Measurements from ENCODE around the gene DSN1.
"Not testable (repeated sequence)": the region's sequence is repeated elsewhere in the genome, so short reads cannot be mapped to it uniquely, and the experiment has no call there.

The DSN1 gene

GRCh38 chr20:36802326-36803222, 29.0 kb upstream of the DSN1 start:
- Histone ChIP-seq H3K4me1 (ENCODE audit: insufficient read depth, low read length, severe bottlenecking) (no peaks in the 10 kb centered on the region), H3F3A (ENCODE audit: insufficient read depth, low read length) (no peaks in the 10 kb centered on the region), H3K79me2 (ENCODE audit: insufficient read depth, low read length) (no peaks in the 10 kb centered on the region), H2AFZ (ENCODE audit: low read length) (no peak overlapping the region), H3K36me3 (ENCODE audit: insufficient read depth, low read length) (peaks cover 34% of the 10 kb centered on the region; the same call in 1 of the 2 replicates), H3K9me2 (ENCODE audit: low read depth, low read length) (no peaks in the 10 kb centered on the region), H3K27me3 (ENCODE audit: insufficient read depth, low read length) (no peaks in the 10 kb centered on the region), H3K9ac (ENCODE audit: low read length) (no peak overlapping the region), H3K4me3 (ENCODE audit: low read depth, low read length, poor library complexity, severe bottlenecking) (no peak overlapping the region), H3K9me3 (ENCODE audit: low read length) (no peaks in the 10 kb centered on the region), H3K27ac (ENCODE audit: low read depth, low read length, poor library complexity, severe bottlenecking) (no peak overlapping the region), H4K20me1 (ENCODE audit: insufficient read depth, low read length) (no peaks in the 10 kb centered on the region), H3K4me2 (ENCODE audit: low read length) (no peak overlapping the region)
- TF ChIP-seq EZH2 (IDR thresholded peaks at IDR 0.05; ENCODE audit: borderline replicate concordance, low read length) (no peak), CTCF (IDR thresholded peaks at IDR 0.05; ENCODE audit: low read length) (no peak)

GRCh38 chr20:36800410-36800809, 26.8 kb upstream of the DSN1 start:
- no peak overlapping the region for H3K27ac ChIP-seq (ENCODE audit: low read depth, low read length, poor library complexity, severe bottlenecking)
- no peak overlapping the region for H3K4me2 ChIP-seq (ENCODE audit: low read length)
- H3K27me3 ChIP-seq (ENCODE audit: insufficient read depth, low read length) = no peaks in the 10 kb centered on the region
- no peaks in the 10 kb centered on the region for H3K4me1 ChIP-seq (ENCODE audit: insufficient read depth, low read length, severe bottlenecking)
- H3K4me3 ChIP-seq (ENCODE audit: low read depth, low read length, poor library complexity, severe bottlenecking) = no peak overlapping the region
- no peaks in the 10 kb centered on the region for H3K9me2 ChIP-seq (ENCODE audit: low read depth, low read length)
- no peaks in the 10 kb centered on the region for H3K79me2 ChIP-seq (ENCODE audit: insufficient read depth, low read length)
- H3K36me3 ChIP-seq (ENCODE audit: insufficient read depth, low read length) = peaks cover 43% of the 10 kb centered on the region; the same call in 1 of the 2 replicates
- no peaks in the 10 kb centered on the region for H3F3A ChIP-seq (ENCODE audit: insufficient read depth, low read length)
- no peaks in the 10 kb centered on the region for H3K9me3 ChIP-seq (ENCODE audit: low read length)
- H3K9ac ChIP-seq (ENCODE audit: low read length) = no peak overlapping the region
- TF ChIP-seq CTCF (IDR thresholded peaks at IDR 0.05; ENCODE audit: low read length) = no peak
- TF ChIP-seq EZH2 (IDR thresholded peaks at IDR 0.05; ENCODE audit: borderline replicate concordance, low read length) = no peak
- H2AFZ ChIP-seq (ENCODE audit: low read length) = no peak overlapping the region
- H4K20me1 ChIP-seq (ENCODE audit: insufficient read depth, low read length) = no peaks in the 10 kb centered on the region

GRCh38 chr20:36799313-36799712, 25.8 kb upstream of the DSN1 start:
- H3K9me2 ChIP-seq (ENCODE audit: low read depth, low read length); H3K79me2 ChIP-seq (ENCODE audit: insufficient read depth, low read length); H3K9me3 ChIP-seq (ENCODE audit: low read length); H3F3A ChIP-seq (ENCODE audit: insufficient read depth, low read length); H3K27me3 ChIP-seq (ENCODE audit: insufficient read depth, low read length); H3K4me2 ChIP-seq (ENCODE audit: low read length); H3K4me1 ChIP-seq (ENCODE audit: insufficient read depth, low read length, severe bottlenecking); H4K20me1 ChIP-seq (ENCODE audit: insufficient read depth, low read length); H3K4me3 ChIP-seq (ENCODE audit: low read depth, low read length, poor library complexity, severe bottlenecking); H2AFZ ChIP-seq (ENCODE audit: low read length); H3K9ac ChIP-seq (ENCODE audit: low read length); H3K27ac ChIP-seq (ENCODE audit: low read depth, low read length, poor library complexity, severe bottlenecking): not testable (repeated sequence)
- H3K36me3 ChIP-seq (ENCODE audit: insufficient read depth, low read length) = peaks cover 39% of the 10 kb centered on the region; the same call in 1 of the 2 replicates

GRCh38 chr20:36796875-36797274, 23.3 kb upstream of the DSN1 start:
- Histone ChIP-seq H3K9me3 (ENCODE audit: low read length) (no peaks in the 10 kb centered on the region), H3K79me2 (ENCODE audit: insufficient read depth, low read length) (no peaks in the 10 kb centered on the region)

More at GRCh38 chr20:36796875-36797274, 23.3 kb upstream of the DSN1 start:
- Histone ChIP-seq H3K9ac (ENCODE audit: low read length) (no peak overlapping the region), H2AFZ (ENCODE audit: low read length) (no peak overlapping the region), H3K4me2 (ENCODE audit: low read length) (no peak overlapping the region), H3K4me3 (ENCODE audit: low read depth, low read length, poor library complexity, severe bottlenecking) (no peak overlapping the region), H3K4me1 (ENCODE audit: insufficient read depth, low read length, severe bottlenecking) (peaks cover 3% of the 10 kb centered on the region), H3K9me2 (ENCODE audit: low read depth, low read length) (no peaks in the 10 kb centered on the region), H4K20me1 (ENCODE audit: insufficient read depth, low read length) (no peaks in the 10 kb centered on the region), H3K36me3 (ENCODE audit: insufficient read depth, low read length) (peaks cover 37% of the 10 kb centered on the region; the same call in 1 of the 2 replicates), H3K27me3 (ENCODE audit: insufficient read depth, low read length) (no peaks in the 10 kb centered on the region), H3F3A (ENCODE audit: insufficient read depth, low read length) (no peaks in the 10 kb centered on the region), H3K27ac (ENCODE audit: low read depth, low read length, poor library complexity, severe bottlenecking) (no peak overlapping the region)
- TF ChIP-seq EZH2 (IDR thresholded peaks at IDR 0.05; ENCODE audit: borderline replicate concordance, low read length) (no peak), CTCF (IDR thresholded peaks at IDR 0.05; ENCODE audit: low read length) (no peak)

Measured in OCI-LY1 (cell line).